ENCODE data around the gene CDK6. TPM values are rescaled to one million over a fixed set of nuclear protein-coding genes. Genes with fewer than 3 reads are reported as not detected.

The CDK6 gene
- total RNA-seq, 4 donors from 2014 or later = 58.1 to 79.1 (median 68.3) TPM

- TF ChIP-seq CTCF (IDR thresholded peaks at IDR 0.05) (no peak), POLR2A (IDR thresholded peaks at IDR 0.05) (no peak), POLR2AphosphoS5 (IDR thresholded peaks at IDR 0.05) (no peak), EP300 (IDR thresholded peaks at IDR 0.05) (no peak)
- no peaks in the 10 kb centered on the region for H3K4me1 ChIP-seq
- H3K27ac ChIP-seq = no peak overlapping the region
- no peaks in the 10 kb centered on the region for H3K9me3 ChIP-seq
- H3K36me3 ChIP-seq = peaks cover 17% of the 10 kb centered on the region
- DNase-seq (ENCODE audit: low spot score in 2 of 2) = no peak
- H3K4me3 ChIP-seq = no peak overlapping the region
- 93% methylated on average over 2 of the region's 2 CpGs for WGBS
- H3K27me3 ChIP-seq = no peaks in the 10 kb centered on the region
Measured at GRCh38 chr7:92665926-92666325, 170.4 kb downstream of the CDK6 start.

- no peak for TF ChIP-seq EP300 (IDR thresholded peaks at IDR 0.05)
- no peak for TF ChIP-seq POLR2AphosphoS5 (IDR thresholded peaks at IDR 0.05)
- no peak for TF ChIP-seq CTCF (IDR thresholded peaks at IDR 0.05)
- no peak for TF ChIP-seq POLR2A (IDR thresholded peaks at IDR 0.05)
- 98% methylated on average over 1 of the region's 1 CpG for WGBS
- Histone ChIP-seq H3K4me1 (no peaks in the 10 kb centered on the region), H3K36me3 (peaks cover 13% of the 10 kb centered on the region), H3K27ac (no peak overlapping the region), H3K27me3 (no peaks in the 10 kb centered on the region), H3K4me3 (no peak overlapping the region), H3K9me3 (no peaks in the 10 kb centered on the region)
- no peak for DNase-seq (ENCODE audit: low spot score in 2 of 2)
Measured at GRCh38 chr7:92661651-92662050, 174.7 kb downstream of the CDK6 start.

GRCh38 chr7:92658671-92659070 lies 177.7 kb downstream of the CDK6 start:
- peaks cover 13% of the 10 kb centered on the region for H3K36me3 ChIP-seq
- H3K27me3 ChIP-seq = no peaks in the 10 kb centered on the region
- DNase-seq (ENCODE audit: low spot score in 2 of 2) = no peak
- WGBS = 95% methylated on average over 4 of the region's 4 CpGs
- H3K4me3 ChIP-seq = no peak overlapping the region
- no peaks in the 10 kb centered on the region for H3K4me1 ChIP-seq
- no peak overlapping the region for H3K27ac ChIP-seq
- no peak for TF ChIP-seq CTCF (IDR thresholded peaks at IDR 0.05)
- TF ChIP-seq POLR2A (IDR thresholded peaks at IDR 0.05) = no peak
- no peak for TF ChIP-seq POLR2AphosphoS5 (IDR thresholded peaks at IDR 0.05)
- TF ChIP-seq EP300 (IDR thresholded peaks at IDR 0.05) = no peak
- H3K9me3 ChIP-seq = no peaks in the 10 kb centered on the region

- Histone ChIP-seq H3K27ac (no peak overlapping the region), H3K4me1 (no peaks in the 10 kb centered on the region), H3K4me3 (no peak overlapping the region), H3K27me3 (no peaks in the 10 kb centered on the region), H3K9me3 (no peaks in the 10 kb centered on the region), H3K36me3 (peaks cover 13% of the 10 kb centered on the region)
- no peak for TF ChIP-seq CTCF (IDR thresholded peaks at IDR 0.05)
- TF ChIP-seq POLR2AphosphoS5 (IDR thresholded peaks at IDR 0.05) = no peak
- TF ChIP-seq EP300 (IDR thresholded peaks at IDR 0.05) = no peak
- TF ChIP-seq POLR2A (IDR thresholded peaks at IDR 0.05) = no peak
- WGBS = 97% methylated on average over 1 of the region's 1 CpG
- no peak for DNase-seq (ENCODE audit: low spot score in 2 of 2)
Measured at GRCh38 chr7:92657391-92657790, 179.0 kb downstream of the CDK6 start.

- Histone ChIP-seq H3K4me3 (no peak overlapping the region), H3K36me3 (peaks cover 11% of the 10 kb centered on the region), H3K27ac (no peak overlapping the region), H3K27me3 (no peaks in the 10 kb centered on the region), H3K4me1 (no peaks in the 10 kb centered on the region), H3K9me3 (no peaks in the 10 kb centered on the region)
- TF ChIP-seq POLR2AphosphoS5 (IDR thresholded peaks at IDR 0.05) (no peak), POLR2A (IDR thresholded peaks at IDR 0.05) (no peak), EP300 (IDR thresholded peaks at IDR 0.05) (no peak), CTCF (IDR thresholded peaks at IDR 0.05) (no peak)
- DNase-seq (ENCODE audit: low spot score in 2 of 2) = no peak
- WGBS = 90% methylated on average over 4 of the region's 4 CpGs
Measured at GRCh38 chr7:92656121-92656520, 180.3 kb downstream of the CDK6 start.
